GM23248 (cell line): Measurements from ENCODE around the gene GOLGA3. TPM values are rescaled to one million over a fixed set of nuclear protein-coding genes. Genes with fewer than 3 reads are reported as not detected.
"Not testable (repeated sequence)": the region's sequence is repeated elsewhere in the genome, so short reads cannot be mapped to it uniquely, and the experiment has no call there.

Experiments used
- DNase-seq: peaks from one replicate; pipeline ENCODE4 v3.0.0-alpha.2; 2015
- H2AFZ ChIP-seq: fragments of 200-600 bp; sonication (generic); 2 replicates; pipeline ENCODE4 v1.6.1; 2016; ENCODE audit warnings: antibody characterized with exemption
- H3F3A ChIP-seq: fragments of 200-600 bp; sonication (generic); 2 replicates; pipeline ENCODE4 v1.6.1; 2016; ENCODE audit warnings: mild to moderate bottlenecking, antibody characterized with exemption, mixed run types; ENCODE audit not compliant: insufficient read depth
- H3K27ac ChIP-seq: fragments of 200-600 bp; sonication (generic); 2 replicates; pipeline ENCODE4 v1.5.1; 2016; ENCODE audit warnings: mild to moderate bottlenecking
- H3K27me3 ChIP-seq: fragments of 200-600 bp; sonication (generic); replicated peaks from 2 replicates; pipeline ENCODE4 v1.6.1; 2016; ENCODE audit warnings: mild to moderate bottlenecking; ENCODE audit not compliant: insufficient read depth
- H3K36me3 ChIP-seq: fragments of 200-600 bp; sonication (generic); 2 replicates; pipeline ENCODE4 v1.6.1; 2016; ENCODE audit warnings: low read depth, mild to moderate bottlenecking
- H3K4me1 ChIP-seq: fragments of 200-600 bp; sonication (generic); 2 replicates; pipeline ENCODE4 v1.6.1; 2016; ENCODE audit warnings: mild to moderate bottlenecking; ENCODE audit not compliant: insufficient read depth
- H3K4me2 ChIP-seq: fragments of 200-600 bp; sonication (generic); one replicate; pipeline ENCODE4 v1.6.1; 2016; ENCODE audit warnings: mild to moderate bottlenecking; ENCODE audit not compliant: unreplicated experiment
- H3K4me3 ChIP-seq: fragments of 200-600 bp; sonication (generic); 2 replicates; pipeline ENCODE4 v1.5.1; 2016; ENCODE audit warnings: mild to moderate bottlenecking
- H3K79me2 ChIP-seq: fragments of 200-600 bp; sonication (generic); 2 replicates; pipeline ENCODE4 v1.6.1; 2016; ENCODE audit warnings: mild to moderate bottlenecking; ENCODE audit not compliant: insufficient read depth
- H3K9ac ChIP-seq: fragments of 200-600 bp; sonication (generic); 2 replicates; pipeline ENCODE4 v1.6.1; 2016; ENCODE audit warnings: mild to moderate bottlenecking
- H3K9me2 ChIP-seq: fragments of 200-600 bp; sonication (generic); 2 replicates; pipeline ENCODE4 v1.6.1; 2016; ENCODE audit warnings: mixed run types, mild to moderate bottlenecking, moderate library complexity; ENCODE audit not compliant: insufficient read depth
- H3K9me3 ChIP-seq: fragments of 200-600 bp; sonication (generic); one replicate; pipeline ENCODE4 v1.6.1; 2017; ENCODE audit warnings: low read depth
- H4K20me1 ChIP-seq: fragments of 200-600 bp; sonication (generic); 2 replicates; pipeline ENCODE4 v1.6.0; 2016; ENCODE audit not compliant: insufficient read depth
- EZH2 ChIP-seq: fragments of 200-600 bp; sonication (generic); IDR thresholded peaks from 2 replicates; pipeline ENCODE4 v1.6.1; 2018; ENCODE audit warnings: antibody characterized with exemption, mild to moderate bottlenecking; ENCODE audit not compliant: insufficient read depth, poor library complexity, severe bottlenecking
- EZH2phosphoT487 ChIP-seq: fragments of 200-600 bp; sonication (generic); IDR thresholded peaks from 2 replicates; pipeline ENCODE4 v1.6.1; 2018; ENCODE audit warnings: antibody characterized with exemption, moderate library complexity, mild to moderate bottlenecking, low read depth; ENCODE audit not compliant: insufficient read depth
- WGBS, 2 experiments: methylation state at CpG; one replicate each; pipeline ENCODE4 v1.1.6; 2015 to 2017; ENCODE audit warnings: low lambda C conversion rate in 2 of 2, low coverage in 1 of 2; ENCODE audit errors: missing lambda C conversion rate in 2 of 2; 5-methylcytosine and 5-hydroxymethylcytosine counted together
- in situ Hi-C: fragments of 300-500 bp; cut with MboI; formaldehyde crosslinking; loops from 2 replicates; pipeline ENCODE4 v1.15.0; 2020
- polyA plus RNA-seq: library from polyadenylated mRNA; unstranded; fragments of >200 nt; fragmentation: Nextera tagmentation; extraction: Ambion mirVana; gene quantifications from 2 replicates; pipeline ENCODE4 v1.2.1, GENCODE V29; 2016
- total RNA-seq: library from RNA; depleted of rRNA; stranded (reverse); fragments of >200 nt; shearing (Covaris generic); gene quantifications from 2 replicates; pipeline ENCODE4 v1.2.3, GENCODE V29; 2014

Gene GOLGA3
- total and polyA plus RNA-seq, 2 experiments from 2014 or later: 38.1 to 118 TPM

DNA sequence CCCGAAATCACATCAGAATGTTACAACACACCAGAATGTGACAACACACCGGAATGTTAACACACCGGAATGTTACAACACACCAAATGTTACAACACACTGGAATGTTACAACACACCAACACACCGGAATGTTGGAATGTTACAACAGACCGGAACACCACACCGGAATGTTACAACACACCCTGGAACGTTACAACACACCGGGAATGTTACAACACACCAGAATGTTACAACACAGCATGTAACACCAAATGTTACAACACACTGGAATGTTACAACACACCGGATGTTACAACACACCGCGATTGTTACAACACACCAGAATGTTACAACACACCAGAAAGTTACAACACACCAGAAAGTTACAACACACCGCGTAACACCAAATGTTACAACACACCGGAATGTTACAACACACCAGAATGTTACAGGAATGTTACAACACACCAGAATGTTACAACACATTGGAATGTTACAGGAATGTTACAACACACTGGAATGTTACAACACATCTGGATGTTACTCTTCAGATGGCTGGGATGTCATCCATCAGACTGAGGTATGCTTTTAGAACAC is 37.7 kb upstream of the GOLGA3 start:
- peaks cover 51% of the 10 kb centered on the region for H3K79me2 ChIP-seq
- H2AFZ ChIP-seq: no peak overlapping the region
- H3F3A ChIP-seq: peaks cover 36% of the 10 kb centered on the region
- in situ Hi-C loops: no loop called here
- DNase-seq: peak; percentile 57
- no peaks in the 10 kb centered on the region for H3K4me1 ChIP-seq
- H3K9me2 ChIP-seq: no peaks in the 10 kb centered on the region
- no peaks in the 10 kb centered on the region for H3K9me3 ChIP-seq
- no peak overlapping the region for H3K4me2 ChIP-seq
- H3K4me3 ChIP-seq: no peak overlapping the region
- WGBS, 2 experiments: 94 to 95% methylated on average over 14 of the region's 14 CpGs
- peaks cover 40% of the 10 kb centered on the region for H3K36me3 ChIP-seq
- no peak overlapping the region for H3K9ac ChIP-seq
- H3K27ac ChIP-seq: peak overlapping the region; percentile 73
- no peak for TF ChIP-seq EZH2phosphoT487
- no peaks in the 10 kb centered on the region for H4K20me1 ChIP-seq
- H3K27me3 ChIP-seq: no peaks in the 10 kb centered on the region

DNA sequence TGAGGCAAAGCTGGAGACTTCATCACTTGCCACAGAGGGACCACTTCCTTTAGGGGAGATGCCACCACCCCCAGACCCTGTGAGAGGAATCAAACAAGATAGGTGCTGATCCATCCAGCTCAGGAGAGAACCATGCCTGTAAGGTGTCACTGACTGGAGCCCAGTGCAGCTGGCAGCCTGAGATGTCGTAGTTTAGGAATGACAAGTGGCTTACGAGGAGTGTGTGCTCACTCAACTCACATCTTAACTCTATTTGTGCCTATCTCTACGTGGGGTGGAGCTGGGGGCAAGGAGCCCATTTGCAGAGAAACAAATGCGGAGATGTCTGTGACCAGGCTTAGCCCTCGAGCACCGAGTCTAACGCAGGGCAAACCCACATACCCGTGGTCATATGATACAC is 32.9 kb upstream of the GOLGA3 start:
- Histone ChIP-seq H3K27ac (no peak overlapping the region), H3K9ac (no peak overlapping the region), H4K20me1 (no peaks in the 10 kb centered on the region), H3K4me2 (no peak overlapping the region), H3K4me3 (no peak overlapping the region), H2AFZ (no peak overlapping the region), H3K27me3 (no peaks in the 10 kb centered on the region), H3K9me2 (no peaks in the 10 kb centered on the region), H3K36me3 (peaks cover 34% of the 10 kb centered on the region), H3K9me3 (no peaks in the 10 kb centered on the region), H3K79me2 (peaks cover 41% of the 10 kb centered on the region), H3F3A (peaks cover 24% of the 10 kb centered on the region), H3K4me1 (no peaks in the 10 kb centered on the region)
- no peak for DNase-seq
- TF ChIP-seq EZH2phosphoT487 (no peak), EZH2 (no peak)
- in situ Hi-C loops: no loop called here
- WGBS, 2 experiments: 87 to 91% methylated on average over 8 of the region's 8 CpGs

DNA sequence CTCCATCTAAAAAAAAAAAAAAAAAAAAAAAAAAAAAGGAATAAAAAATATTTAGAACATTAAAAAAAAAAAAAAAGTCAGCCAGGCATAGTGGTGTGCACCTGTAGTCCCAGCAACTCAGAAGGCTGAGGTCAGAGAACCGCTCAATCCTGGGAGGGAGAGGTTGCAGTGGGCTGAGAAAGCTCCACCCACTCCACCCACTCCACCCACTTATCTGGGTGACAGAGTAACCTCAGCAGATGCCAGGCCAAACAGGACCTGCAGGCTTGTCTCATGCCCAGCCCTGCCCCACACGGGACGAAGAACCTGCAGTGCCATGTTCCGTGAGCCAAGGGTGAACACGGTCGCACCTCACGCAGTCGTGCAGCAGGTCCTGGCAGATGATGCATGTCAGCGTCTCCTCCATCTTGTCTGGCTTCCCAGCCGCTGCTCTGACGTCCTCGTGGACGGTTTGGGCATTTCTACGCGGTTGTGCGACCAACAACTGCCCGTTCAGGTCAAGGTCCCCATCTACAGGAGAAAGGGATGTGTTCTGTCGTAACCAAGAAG is 30.1 kb upstream of the GOLGA3 start:
- Histone ChIP-seq H3K9me2 (no peaks in the 10 kb centered on the region), H3K4me3 (no peak overlapping the region), H4K20me1 (no peaks in the 10 kb centered on the region), H3K27ac (no peak overlapping the region), H3K27me3 (no peaks in the 10 kb centered on the region), H3K4me1 (no peaks in the 10 kb centered on the region), H3K4me2 (no peak overlapping the region), H3K36me3 (peaks cover 41% of the 10 kb centered on the region), H3K79me2 (peaks cover 25% of the 10 kb centered on the region), H3K9me3 (no peaks in the 10 kb centered on the region), H3F3A (peaks cover 2% of the 10 kb centered on the region; the same call in 1 of the 2 replicates), H3K9ac (no peak overlapping the region), H2AFZ (no peak overlapping the region)
- no peak for TF ChIP-seq EZH2
- no peak for TF ChIP-seq EZH2phosphoT487
- 93% methylated on average over 18 of the region's 18 CpGs for WGBS, 2 experiments
- in situ Hi-C loops: no loop called here
- no peak for DNase-seq

DNA sequence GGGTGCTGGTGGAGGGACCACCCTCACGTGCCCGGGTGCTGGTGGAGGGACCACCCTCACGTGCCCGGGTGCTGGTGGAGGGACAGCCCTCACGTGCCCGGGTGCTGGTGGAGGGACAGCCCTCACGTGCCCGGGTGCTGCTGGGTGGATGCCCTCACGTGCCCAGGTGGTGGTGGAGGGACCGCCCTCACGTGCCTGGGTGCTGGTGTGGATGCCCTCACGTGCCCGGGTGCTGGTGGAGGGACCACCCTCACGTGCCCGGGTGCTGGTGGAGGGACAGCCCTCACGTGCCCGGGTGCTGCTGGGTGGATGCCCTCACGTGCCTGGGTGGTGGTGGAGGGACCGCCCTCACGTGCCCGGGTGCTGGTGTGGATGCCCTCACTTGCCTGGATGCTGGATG is 28.4 kb upstream of the GOLGA3 start:
- in situ Hi-C loops, H3K27ac ChIP-seq, H3F3A ChIP-seq, H3K4me1 ChIP-seq, H3K9ac ChIP-seq, H2AFZ ChIP-seq, H3K9me3 ChIP-seq, H3K4me2 ChIP-seq, H3K27me3 ChIP-seq, H4K20me1 ChIP-seq, DNase-seq, H3K4me3 ChIP-seq, H3K9me2 ChIP-seq: not testable (repeated sequence)
- peaks cover 42% of the 10 kb centered on the region for H3K36me3 ChIP-seq
- WGBS, 2 experiments: 90 to 100% methylated on average over 6 to 19 of the region's 21 CpGs
- peaks cover 14% of the 10 kb centered on the region for H3K79me2 ChIP-seq

DNA sequence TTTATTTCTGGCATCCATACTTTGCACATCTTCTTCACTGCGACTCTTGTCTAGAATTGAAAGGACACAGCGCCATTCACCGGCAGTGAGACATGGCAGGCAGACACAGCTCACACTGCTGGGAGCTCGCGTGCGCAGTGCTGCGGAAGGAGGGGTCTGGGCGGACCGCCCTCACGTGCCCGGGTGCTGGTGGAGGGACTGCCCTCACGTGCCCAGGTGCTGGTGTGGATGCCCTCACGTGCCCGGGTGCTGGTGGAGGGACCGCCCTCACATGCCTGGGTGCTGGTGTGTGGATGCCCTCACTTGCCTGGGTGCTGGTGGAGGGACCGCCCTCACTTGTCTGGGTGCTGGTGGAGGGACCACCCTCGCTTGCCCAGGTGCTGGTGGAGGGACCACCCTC is 27.9 kb upstream of the GOLGA3 start:
- WGBS, 2 experiments: 90 to 100% methylated on average over 7 to 17 of the region's 17 CpGs
- H3K27me3 ChIP-seq: no peaks in the 10 kb centered on the region
- H3F3A ChIP-seq: no peaks in the 10 kb centered on the region
- DNase-seq: no peak
- H3K9ac ChIP-seq: no peak overlapping the region
- H3K36me3 ChIP-seq: peaks cover 40% of the 10 kb centered on the region
- no peaks in the 10 kb centered on the region for H3K4me1 ChIP-seq
- no peaks in the 10 kb centered on the region for H3K9me2 ChIP-seq
- no peak overlapping the region for H3K4me3 ChIP-seq
- H2AFZ ChIP-seq: no peak overlapping the region
- H3K27ac ChIP-seq: no peak overlapping the region
- in situ Hi-C loops: no loop called here
- H3K9me3 ChIP-seq: no peaks in the 10 kb centered on the region
- no peaks in the 10 kb centered on the region for H4K20me1 ChIP-seq
- no peak overlapping the region for H3K4me2 ChIP-seq
- H3K79me2 ChIP-seq: peaks cover 10% of the 10 kb centered on the region
- TF ChIP-seq EZH2phosphoT487: no peak

DNA sequence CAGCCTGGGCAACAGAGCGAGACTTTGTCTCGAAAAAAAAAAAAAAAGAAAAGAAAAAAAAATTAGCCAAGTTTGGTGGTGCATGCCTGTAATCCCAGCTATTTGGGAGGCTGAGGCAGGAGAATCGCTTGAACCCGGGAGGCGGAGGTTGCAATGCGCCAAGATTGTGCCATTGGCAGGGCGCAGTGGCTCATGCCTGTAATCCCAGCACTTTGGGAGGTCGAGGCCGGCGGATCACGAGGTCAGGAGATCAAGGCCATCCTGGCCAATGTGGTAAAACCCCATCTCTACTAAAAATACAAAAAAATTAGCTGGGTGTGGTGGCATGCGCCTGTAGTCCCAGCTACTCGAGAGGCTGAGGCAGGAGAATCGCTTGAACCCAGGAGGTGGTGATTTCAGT is 26.5 kb upstream of the GOLGA3 start:
- H3K27ac ChIP-seq, H3K79me2 ChIP-seq, in situ Hi-C loops, H3K4me3 ChIP-seq, H3K4me2 ChIP-seq, H3K9me3 ChIP-seq, H3F3A ChIP-seq, H2AFZ ChIP-seq, H3K27me3 ChIP-seq, H3K9me2 ChIP-seq, H3K9ac ChIP-seq, H3K4me1 ChIP-seq, H4K20me1 ChIP-seq, DNase-seq: not testable (repeated sequence)
- H3K36me3 ChIP-seq: peaks cover 33% of the 10 kb centered on the region
- 95 to 96% methylated on average over 14 of the region's 14 CpGs for WGBS, 2 experiments
